NT2/D1 (cell line): ENCODE results near the gene DNAL1.

Source experiments
- DNase-seq: peaks from one replicate; pipeline ENCODE4 v3.0.0-alpha.2; 2011; ENCODE audit warnings: low read depth, low spot score
- H3K27me3 ChIP-seq: 2 replicates; pipeline ENCODE4 v1.6.0; 2011; ENCODE audit warnings: mild to moderate bottlenecking; ENCODE audit not compliant: insufficient read length, insufficient read depth
- H3K36me3 ChIP-seq: 2 replicates; pipeline ENCODE4 v1.6.1; 2011; ENCODE audit warnings: mild to moderate bottlenecking, low read length, mixed read lengths; ENCODE audit not compliant: insufficient read depth, insufficient read length
- H3K4me1 ChIP-seq: 2 replicates; pipeline ENCODE4 v1.5.1; 2011; ENCODE audit not compliant: insufficient read depth, insufficient read length
- H3K4me3 ChIP-seq: 2 replicates; pipeline ENCODE4 v1.5.1; 2011; ENCODE audit warnings: low read depth; ENCODE audit not compliant: insufficient read length
- H3K9ac ChIP-seq: 2 replicates; pipeline ENCODE4 v1.6.0; 2011; ENCODE audit warnings: low read depth; ENCODE audit not compliant: insufficient read length
- H3K9me3 ChIP-seq: 2 replicates; pipeline ENCODE4 v1.5.1; 2011; ENCODE audit warnings: mild to moderate bottlenecking, low read length; ENCODE audit not compliant: insufficient read depth
- SUZ12 ChIP-seq: IDR thresholded peaks from 2 replicates; pipeline ENCODE4 v1.6.1; 2011; ENCODE audit not compliant: insufficient read length, insufficient read depth; ENCODE audit errors: extremely low read depth
- YY1 ChIP-seq: IDR thresholded peaks from 2 replicates; pipeline ENCODE4 v1.6.1; 2011; ENCODE audit not compliant: insufficient read length, insufficient read depth
- ZNF274 ChIP-seq: IDR thresholded peaks from 2 replicates; pipeline ENCODE4 v1.6.1; 2011; ENCODE audit warnings: mild to moderate bottlenecking, low read depth, low read length

Gene DNAL1

DNA sequence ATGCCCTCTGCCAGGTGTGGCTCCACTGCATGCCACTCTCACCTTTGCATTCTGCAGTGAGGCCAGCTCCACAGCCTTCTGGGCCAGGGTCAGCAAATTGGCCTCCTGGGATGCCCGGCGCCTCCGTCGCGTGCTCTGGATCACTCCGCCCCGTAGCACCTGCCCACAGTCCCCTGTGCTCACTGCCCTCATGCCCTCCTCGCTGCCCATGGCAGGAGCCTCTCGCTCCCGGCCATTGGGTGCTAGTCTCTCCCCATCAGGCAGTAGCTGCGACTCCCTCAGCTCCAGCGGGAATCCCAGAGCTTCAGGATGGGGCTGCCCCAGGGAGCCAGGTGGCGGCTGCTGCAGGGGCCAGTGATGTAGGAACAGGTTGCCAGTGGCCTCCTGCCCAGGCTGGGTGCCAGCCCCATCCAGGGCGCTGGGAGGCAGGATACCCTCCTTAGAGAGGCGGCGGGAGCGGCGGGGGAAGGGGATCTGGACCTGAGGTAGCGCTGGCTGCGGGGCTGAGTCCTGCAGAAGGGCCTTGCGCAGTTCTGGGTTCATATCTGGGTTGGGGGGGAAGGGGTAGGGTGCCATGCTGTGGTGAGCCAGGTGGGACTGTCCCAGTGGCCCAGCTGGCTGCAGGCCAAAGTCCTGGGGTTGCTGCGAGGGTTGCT, 93.9 kb downstream of the DNAL1 start:
- TF ChIP-seq YY1: no peak
- TF ChIP-seq SUZ12: no peak
- no peak for TF ChIP-seq ZNF274
- Histone ChIP-seq H3K27me3 (no peaks in the 10 kb centered on the region), H3K36me3 (peaks cover 42% of the 10 kb centered on the region), H3K9me3 (no peaks in the 10 kb centered on the region), H3K4me1 (peaks cover 12% of the 10 kb centered on the region), H3K4me3 (no peak overlapping the region), H3K9ac (no peak overlapping the region)
- DNase-seq: no peak

GRCh38 chr14:73739174-73739898, 94.5 kb downstream of the DNAL1 start:
- Histone ChIP-seq H3K27me3 (no peaks in the 10 kb centered on the region), H3K4me3 (no peak overlapping the region), H3K9me3 (no peaks in the 10 kb centered on the region), H3K9ac (no peak overlapping the region), H3K36me3 (peaks cover 40% of the 10 kb centered on the region), H3K4me1 (peaks cover 17% of the 10 kb centered on the region)
- TF ChIP-seq SUZ12 (no peak), ZNF274 (no peak), YY1 (no peak)
- no peak for DNase-seq

- peaks cover 38% of the 10 kb centered on the region for H3K36me3 ChIP-seq
- DNase-seq: no peak
- peaks cover 21% of the 10 kb centered on the region for H3K4me1 ChIP-seq
Measured at GRCh38 chr14:73739899-73740617, 95.3 kb downstream of the DNAL1 start.

DNA sequence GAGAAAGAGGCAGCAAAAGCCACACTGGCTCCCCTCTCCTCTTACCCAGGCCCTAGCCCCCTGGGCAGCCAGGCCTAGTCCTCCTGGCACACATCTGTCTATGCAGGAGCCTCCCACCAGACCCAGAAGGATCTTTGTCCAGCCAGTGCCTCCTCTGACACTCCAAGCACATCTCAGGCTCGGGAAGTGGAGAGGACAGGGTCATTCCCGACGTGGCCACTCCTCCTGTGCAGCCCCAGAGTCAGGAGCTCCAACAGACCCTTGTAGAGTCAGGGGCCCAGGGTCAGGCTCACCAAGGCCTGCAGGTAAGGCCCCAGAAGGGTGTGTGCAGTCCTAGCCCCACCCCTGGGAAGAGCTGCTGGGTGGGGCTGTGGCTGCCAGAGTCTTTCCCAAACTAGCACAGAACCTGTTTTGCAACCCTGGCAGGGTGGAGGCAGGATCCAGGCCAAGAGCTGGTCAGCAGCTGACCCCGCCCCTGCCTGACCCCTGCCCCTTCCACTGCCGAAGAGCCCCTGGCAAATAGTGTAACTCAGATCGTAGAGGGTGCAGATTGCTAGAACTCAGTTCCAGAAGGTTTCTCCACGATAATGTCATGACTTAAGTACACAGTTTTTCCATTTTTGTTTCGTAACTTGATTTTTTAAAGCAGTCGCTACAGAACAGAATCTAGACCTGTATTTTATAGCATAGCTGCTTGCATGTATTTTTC, 96.0 kb downstream of the DNAL1 start:
- Histone ChIP-seq H3K9me3 (no peaks in the 10 kb centered on the region), H3K27me3 (no peaks in the 10 kb centered on the region), H3K36me3 (peaks cover 39% of the 10 kb centered on the region), H3K4me1 (peaks cover 23% of the 10 kb centered on the region), H3K4me3 (no peak overlapping the region), H3K9ac (peak overlapping the region; percentile 56)
- DNase-seq: no peak
- TF ChIP-seq SUZ12 (no peak), ZNF274 (no peak), YY1 (no peak)

More at GRCh38 chr14:73739899-73740617, 95.3 kb downstream of the DNAL1 start:
- TF ChIP-seq SUZ12 (no peak), ZNF274 (no peak)
- H3K4me3 ChIP-seq: no peak overlapping the region
- no peaks in the 10 kb centered on the region for H3K9me3 ChIP-seq
- no peaks in the 10 kb centered on the region for H3K27me3 ChIP-seq
- H3K9ac ChIP-seq: peak overlapping the region; percentile 56

- Histone ChIP-seq H3K4me1 (peaks cover 27% of the 10 kb centered on the region), H3K9me3 (no peaks in the 10 kb centered on the region), H3K27me3 (no peaks in the 10 kb centered on the region), H3K36me3 (peaks cover 38% of the 10 kb centered on the region), H3K4me3 (no peak overlapping the region), H3K9ac (peak overlapping the region; percentile 17)
- DNase-seq: no peak
- TF ChIP-seq ZNF274 (no peak), YY1 (no peak), SUZ12 (no peak)
Measured at GRCh38 chr14:73741386-73741875, 96.6 kb downstream of the DNAL1 start.

- H3K36me3 ChIP-seq: peaks cover 33% of the 10 kb centered on the region
- DNase-seq: no peak
- peak overlapping the region; percentile 61 for H3K9ac ChIP-seq
- H3K27me3 ChIP-seq: no peaks in the 10 kb centered on the region
- peaks cover 32% of the 10 kb centered on the region for H3K4me1 ChIP-seq
- no peaks in the 10 kb centered on the region for H3K9me3 ChIP-seq
- H3K4me3 ChIP-seq: no peak overlapping the region
- TF ChIP-seq YY1 (no peak), SUZ12 (no peak), ZNF274 (no peak)
Measured at GRCh38 chr14:73741876-73742519, 97.2 kb downstream of the DNAL1 start.
